ENCODE measurements around the gene NUP50. TPM values are rescaled to one million over a fixed set of nuclear protein-coding genes. Genes with fewer than 3 reads are reported as not detected.

Gene NUP50
- total RNA-seq, 1 experiment from 2014 or later, result 49.8 TPM

DNA sequence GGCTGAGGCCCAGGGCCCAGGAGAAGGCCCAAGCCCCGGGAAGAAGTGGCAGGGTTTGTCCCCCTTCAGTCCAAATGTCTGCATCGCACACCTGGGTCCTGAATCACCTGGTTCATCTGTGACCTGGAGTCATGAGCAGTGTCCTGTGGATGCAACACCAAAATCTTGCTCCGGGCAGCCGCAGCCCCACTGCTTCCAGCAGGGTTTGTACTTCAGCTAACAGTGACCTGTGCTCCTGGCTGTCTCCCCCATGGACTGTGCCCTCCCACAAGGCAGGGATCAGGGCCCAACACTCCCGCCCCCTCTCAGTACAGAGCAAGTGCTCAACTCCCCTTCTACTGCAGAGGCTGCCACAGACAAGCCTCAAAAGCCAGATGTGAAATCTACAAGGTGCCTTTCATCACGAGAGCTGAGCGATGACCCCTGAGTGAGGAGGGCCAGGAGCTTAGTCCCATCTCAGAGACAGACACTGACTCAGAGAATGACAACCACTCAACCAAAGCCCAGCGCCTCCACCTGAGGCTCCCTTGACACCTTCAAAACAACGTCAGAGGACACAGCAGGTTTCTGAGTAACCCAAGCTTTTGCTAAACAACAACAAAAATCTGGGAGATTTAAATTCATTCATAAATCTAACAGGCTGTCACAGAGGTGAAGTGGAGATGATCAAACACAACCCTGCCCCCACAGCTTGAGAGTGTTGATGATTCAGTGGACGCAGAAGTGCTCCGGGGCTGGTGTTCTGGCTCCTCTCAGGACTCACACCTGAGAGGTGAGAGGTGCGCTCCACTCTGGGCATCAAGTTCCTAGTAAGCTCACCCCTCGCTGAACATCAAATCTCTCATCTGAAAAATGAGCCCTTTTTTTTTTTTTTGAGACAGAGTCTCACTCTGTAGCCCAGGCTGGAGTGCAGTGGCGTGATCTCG, 73.6 kb downstream of the NUP50 start:
- Histone ChIP-seq H3K4me1 (ENCODE audit: low read length) (peaks cover 54% of the 10 kb centered on the region), H3K9ac (ENCODE audit: low read length) (no peak overlapping the region)

More for the DNA sequence above, 73.6 kb downstream of the NUP50 start:
- Histone ChIP-seq H3K27ac (ENCODE audit: low read length) (no peak overlapping the region), H3K79me2 (ENCODE audit: low read length) (peaks cover 29% of the 10 kb centered on the region), H3K36me3 (ENCODE audit: insufficient read depth, low read length) (no peaks in the 10 kb centered on the region), H3K9me2 (replicated peaks; ENCODE audit: insufficient read depth, low read length) (no peaks in the 10 kb centered on the region), H4K20me1 (ENCODE audit: insufficient read depth, low read depth, low read length) (peaks cover 11% of the 10 kb centered on the region; the same call in 1 of the 2 replicates), H3K27me3 (ENCODE audit: low read length) (no peaks in the 10 kb centered on the region), H2AFZ (ENCODE audit: low read length) (no peak overlapping the region), H3K9me3 (ENCODE audit: low read length) (no peaks in the 10 kb centered on the region), H3K4me3 (ENCODE audit: low read length) (no peak overlapping the region), H3K4me2 (ENCODE audit: low read depth, low read length, poor library complexity, severe bottlenecking) (no peak overlapping the region)
- no peak for DNase-seq

Small RNAs within 50 kb of the gene (small RNA-seq; reads per million reads assigned to genes)
- 0.24 reads per million for gene MIR1249

Other genes starting within 250 kb of the NUP50 start
- gene PHF21B, start 153.9 kb upstream of the NUP50 start, total RNA-seq (2014; rRNA removed; shearing (Covaris generic); ENCODE audit: low replicate concordance), result 5.9 and 17.1 TPM in 2 replicates
- 19.3 and 33.5 TPM in 2 replicates for gene KIAA0930, start 77.0 kb downstream of the NUP50 start, total RNA-seq (2014; rRNA removed; shearing (Covaris generic); ENCODE audit: low replicate concordance)
- not detected in 2 replicates for gene UPK3A, start 121.0 kb downstream of the NUP50 start, total RNA-seq (2014; rRNA removed; shearing (Covaris generic); ENCODE audit: low replicate concordance)
- gene FAM118A, start 146.0 kb downstream of the NUP50 start, total RNA-seq (2014; rRNA removed; shearing (Covaris generic); ENCODE audit: low replicate concordance), result 72.2 and 83.3 TPM in 2 replicates
- not detected in 2 replicates for gene SMC1B, start 249.7 kb downstream of the NUP50 start, total RNA-seq (2014; rRNA removed; shearing (Covaris generic); ENCODE audit: low replicate concordance)
- gene RIBC2, start 249.8 kb downstream of the NUP50 start, total RNA-seq (2014; rRNA removed; shearing (Covaris generic); ENCODE audit: low replicate concordance), result not detected in 2 replicates